GM12801 (cell line): ENCODE measurements around the gene ARFGAP2.

ENCODE experiments used
- TF ChIP-seq, protein P1 (sequence below): IDR thresholded peaks from one replicate; pipeline ENCODE4 v1.5.1; 2011; ENCODE audit warnings: control low read depth; ENCODE audit not compliant: insufficient read length; ENCODE audit errors: extremely low read depth

ARFGAP2 gene

DNA sequence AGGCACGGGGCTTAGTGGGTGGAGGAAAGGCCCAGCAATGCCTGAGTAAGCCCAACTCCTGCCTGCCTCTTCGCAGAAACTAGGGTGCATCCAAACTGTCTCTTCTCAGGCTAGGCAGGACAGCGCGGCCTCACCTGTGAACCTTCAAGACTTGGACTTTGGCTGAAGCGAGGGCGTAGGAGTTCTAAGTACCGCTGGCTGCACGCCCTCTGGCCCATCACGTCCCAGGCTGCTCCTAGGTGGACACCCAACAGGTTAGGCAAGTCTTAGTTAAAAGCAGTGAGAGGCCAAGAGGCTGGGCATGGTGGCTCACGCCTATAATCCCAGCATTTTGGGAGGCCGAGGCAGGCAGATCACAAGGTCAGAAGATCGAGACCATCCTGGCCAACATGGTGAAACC, 36.3 kb upstream of the ARFGAP2 start:
- TF ChIP-seq, protein P1, sequence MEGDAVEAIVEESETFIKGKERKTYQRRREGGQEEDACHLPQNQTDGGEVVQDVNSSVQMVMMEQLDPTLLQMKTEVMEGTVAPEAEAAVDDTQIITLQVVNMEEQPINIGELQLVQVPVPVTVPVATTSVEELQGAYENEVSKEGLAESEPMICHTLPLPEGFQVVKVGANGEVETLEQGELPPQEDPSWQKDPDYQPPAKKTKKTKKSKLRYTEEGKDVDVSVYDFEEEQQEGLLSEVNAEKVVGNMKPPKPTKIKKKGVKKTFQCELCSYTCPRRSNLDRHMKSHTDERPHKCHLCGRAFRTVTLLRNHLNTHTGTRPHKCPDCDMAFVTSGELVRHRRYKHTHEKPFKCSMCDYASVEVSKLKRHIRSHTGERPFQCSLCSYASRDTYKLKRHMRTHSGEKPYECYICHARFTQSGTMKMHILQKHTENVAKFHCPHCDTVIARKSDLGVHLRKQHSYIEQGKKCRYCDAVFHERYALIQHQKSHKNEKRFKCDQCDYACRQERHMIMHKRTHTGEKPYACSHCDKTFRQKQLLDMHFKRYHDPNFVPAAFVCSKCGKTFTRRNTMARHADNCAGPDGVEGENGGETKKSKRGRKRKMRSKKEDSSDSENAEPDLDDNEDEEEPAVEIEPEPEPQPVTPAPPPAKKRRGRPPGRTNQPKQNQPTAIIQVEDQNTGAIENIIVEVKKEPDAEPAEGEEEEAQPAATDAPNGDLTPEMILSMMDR = no peak

DNA sequence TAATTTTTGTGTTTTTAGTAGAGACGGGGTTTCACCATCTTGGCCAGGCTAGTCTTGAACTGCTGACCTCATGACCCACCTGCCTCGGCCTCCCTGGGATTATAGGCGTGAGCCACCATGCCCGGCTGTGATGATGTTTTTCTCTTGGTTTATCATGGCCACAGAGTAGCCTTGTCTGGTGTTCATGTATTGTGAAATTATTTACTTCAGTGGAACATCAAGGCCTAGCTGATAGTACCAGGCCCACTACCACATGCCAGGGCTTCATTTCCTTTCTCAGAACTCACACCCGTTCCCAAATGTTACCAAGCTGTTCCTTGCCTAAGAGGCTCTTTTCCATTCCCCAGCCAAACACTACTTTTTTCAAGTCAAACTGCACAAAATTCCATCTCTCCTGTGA, 31.9 kb upstream of the ARFGAP2 start:
- TF ChIP-seq, protein P1 = no peak

DNA sequence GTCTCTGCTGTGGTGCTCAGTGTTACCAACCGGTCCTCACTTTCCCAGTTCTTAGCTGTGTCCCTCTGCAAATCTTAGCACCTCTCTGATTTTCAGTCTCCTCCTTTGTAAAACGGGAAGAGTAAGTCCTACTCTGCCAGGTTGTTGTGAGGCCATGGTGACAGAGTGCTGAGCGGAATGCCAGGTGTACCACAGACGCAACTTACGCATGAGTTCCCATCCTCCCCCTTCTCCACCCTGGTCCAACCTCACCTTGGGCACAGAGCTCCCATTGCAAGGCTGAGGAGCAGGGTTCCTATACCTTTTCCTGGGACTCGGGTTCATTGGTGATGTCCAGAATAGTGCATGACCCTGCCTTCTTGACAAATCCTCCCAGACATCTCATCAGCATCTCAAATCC, 30.8 kb upstream of the ARFGAP2 start:
- TF ChIP-seq, protein P1 = no peak

DNA sequence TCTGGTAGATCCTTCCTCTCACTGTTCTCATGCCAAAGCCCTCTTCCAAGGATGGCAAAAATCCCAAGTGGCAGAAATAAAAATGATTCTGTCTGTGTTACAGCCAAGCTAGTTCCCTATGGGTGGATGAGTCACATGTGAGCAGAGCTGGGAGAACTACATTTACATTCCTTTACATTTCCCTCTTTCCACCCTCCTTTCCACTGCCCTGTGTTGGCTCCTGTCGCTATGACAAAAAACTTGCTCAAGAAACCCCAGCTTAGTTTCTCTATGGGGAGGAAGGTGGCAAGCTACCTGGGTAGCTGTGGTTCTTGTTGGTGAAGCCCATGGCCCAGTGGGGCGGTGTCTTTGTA, 27.9 kb upstream of the ARFGAP2 start:
- TF ChIP-seq, protein P1 = no peak

DNA sequence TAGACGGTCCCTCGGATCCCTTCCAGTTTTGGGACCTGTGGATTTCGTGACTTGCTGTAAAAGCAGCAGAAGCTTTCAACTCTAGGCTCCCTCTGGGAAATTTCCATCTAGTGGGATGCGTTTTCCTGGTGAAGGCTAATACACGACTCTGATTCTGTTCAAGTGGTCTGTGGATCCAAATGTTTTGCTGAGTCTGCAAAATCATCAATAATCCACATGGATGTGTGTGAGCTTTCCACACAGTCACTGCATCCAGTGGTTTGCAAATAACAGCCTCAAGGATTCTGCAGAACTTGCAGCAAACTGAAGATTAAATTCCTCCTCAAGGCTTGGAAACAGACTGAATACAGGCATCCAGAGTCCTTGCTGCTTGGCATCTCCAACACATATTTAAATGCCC, 25.9 kb upstream of the ARFGAP2 start:
- TF ChIP-seq, protein P1 = no peak

DNA sequence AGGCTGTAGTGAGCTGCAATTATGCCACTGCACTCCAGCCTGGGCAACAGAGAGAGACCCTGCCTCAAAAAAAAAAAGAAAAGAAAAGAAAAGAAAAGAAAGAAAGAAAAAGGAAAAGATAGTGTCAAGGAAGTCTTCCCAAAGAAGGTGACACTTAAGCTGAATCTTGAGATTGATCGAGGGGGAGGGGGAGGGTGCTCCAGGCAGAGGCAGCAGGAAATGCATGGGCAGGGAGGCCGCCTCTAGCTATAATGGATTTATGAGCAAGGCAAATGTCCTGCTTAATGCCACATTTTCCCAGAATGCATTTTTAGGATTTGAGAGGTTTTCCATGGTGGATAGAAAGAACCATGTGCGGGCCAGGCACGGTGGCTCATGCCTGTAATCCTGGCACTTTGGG, 24.3 kb upstream of the ARFGAP2 start:
- TF ChIP-seq, protein P1 = no peak

DNA sequence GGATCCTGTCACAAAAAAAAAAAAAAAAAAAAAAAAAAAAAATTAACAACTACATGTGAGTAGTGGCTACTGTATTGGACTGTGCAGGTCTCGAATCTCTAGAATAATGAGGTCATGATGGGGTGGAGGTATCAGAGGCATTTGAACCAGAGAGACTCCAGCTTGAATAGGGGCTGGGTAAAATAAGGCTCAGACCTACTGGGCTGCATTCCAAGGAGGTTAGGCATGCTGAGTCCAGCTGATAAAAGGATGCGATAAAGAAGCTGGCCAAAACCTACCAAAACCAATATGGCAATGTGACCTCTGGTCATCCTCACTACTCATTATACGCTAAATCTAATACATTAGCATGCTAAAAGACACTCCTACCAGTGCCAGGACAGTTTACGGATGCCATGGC, 15.4 kb upstream of the ARFGAP2 start:
- TF ChIP-seq, protein P1 = no peak
